PFSK-1 (cell line): ENCODE measurements around the gene HTT.

Source experiments
- FOXP2 ChIP-seq: optimal IDR thresholded peaks from 2 replicates; pipeline ENCODE3; 2011; ENCODE audit warnings: borderline replicate concordance, control low read depth, inconsistent platforms; ENCODE audit not compliant: insufficient read depth; ENCODE audit errors: extremely low read length, extremely low read depth
- POLR2AphosphoS5 ChIP-seq: IDR thresholded peaks from 2 replicates; pipeline ENCODE4 v1.6.1; 2012; ENCODE audit warnings: low read depth, mild to moderate bottlenecking, control low read depth, low read length, moderate library complexity
- SIN3A ChIP-seq: IDR thresholded peaks from 2 replicates; pipeline ENCODE4 v1.6.1; 2012; ENCODE audit warnings: mild to moderate bottlenecking, low read length, moderate library complexity, borderline replicate concordance; ENCODE audit not compliant: insufficient read depth
- TAF1 ChIP-seq: IDR thresholded peaks from 2 replicates; pipeline ENCODE4 v1.6.1; 2012; ENCODE audit warnings: low read length, control low read depth, borderline replicate concordance; ENCODE audit not compliant: insufficient read depth
- TF ChIP-seq, protein P1 (sequence below), 2 experiments: IDR thresholded peaks; 2 replicates each; pipeline versions ENCODE4 v1.6.1 to v1.8.0; 2011 to 2012; ENCODE audit warnings: low read depth in 2 of 2, low read length in 2 of 2, control low read depth in 1 of 2, inconsistent platforms in 1 of 2, mild to moderate bottlenecking in 1 of 2, moderate library complexity in 1 of 2; ENCODE audit not compliant: insufficient read depth in 1 of 2

DNA sequence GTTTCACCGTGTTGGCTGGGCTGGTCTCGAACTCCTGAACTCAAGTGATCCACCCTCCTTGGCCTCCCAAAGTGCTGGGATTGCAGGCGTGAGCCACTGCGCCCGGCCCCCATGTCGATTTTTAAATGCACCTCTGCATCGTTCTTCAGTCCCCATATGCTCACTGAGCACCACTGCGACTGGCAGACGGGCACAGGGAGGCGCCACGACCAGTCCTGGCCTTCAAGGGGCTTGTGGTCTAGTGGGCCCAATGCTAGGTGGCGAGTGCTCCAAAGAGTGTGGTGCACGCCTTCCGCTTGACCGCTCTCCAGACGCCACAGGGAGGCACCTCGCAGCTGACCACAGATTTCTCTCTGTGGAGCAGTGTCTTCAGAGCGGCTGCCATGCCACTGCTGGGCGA is 162.8 kb downstream of the HTT start:
- TF ChIP-seq, protein P1, sequence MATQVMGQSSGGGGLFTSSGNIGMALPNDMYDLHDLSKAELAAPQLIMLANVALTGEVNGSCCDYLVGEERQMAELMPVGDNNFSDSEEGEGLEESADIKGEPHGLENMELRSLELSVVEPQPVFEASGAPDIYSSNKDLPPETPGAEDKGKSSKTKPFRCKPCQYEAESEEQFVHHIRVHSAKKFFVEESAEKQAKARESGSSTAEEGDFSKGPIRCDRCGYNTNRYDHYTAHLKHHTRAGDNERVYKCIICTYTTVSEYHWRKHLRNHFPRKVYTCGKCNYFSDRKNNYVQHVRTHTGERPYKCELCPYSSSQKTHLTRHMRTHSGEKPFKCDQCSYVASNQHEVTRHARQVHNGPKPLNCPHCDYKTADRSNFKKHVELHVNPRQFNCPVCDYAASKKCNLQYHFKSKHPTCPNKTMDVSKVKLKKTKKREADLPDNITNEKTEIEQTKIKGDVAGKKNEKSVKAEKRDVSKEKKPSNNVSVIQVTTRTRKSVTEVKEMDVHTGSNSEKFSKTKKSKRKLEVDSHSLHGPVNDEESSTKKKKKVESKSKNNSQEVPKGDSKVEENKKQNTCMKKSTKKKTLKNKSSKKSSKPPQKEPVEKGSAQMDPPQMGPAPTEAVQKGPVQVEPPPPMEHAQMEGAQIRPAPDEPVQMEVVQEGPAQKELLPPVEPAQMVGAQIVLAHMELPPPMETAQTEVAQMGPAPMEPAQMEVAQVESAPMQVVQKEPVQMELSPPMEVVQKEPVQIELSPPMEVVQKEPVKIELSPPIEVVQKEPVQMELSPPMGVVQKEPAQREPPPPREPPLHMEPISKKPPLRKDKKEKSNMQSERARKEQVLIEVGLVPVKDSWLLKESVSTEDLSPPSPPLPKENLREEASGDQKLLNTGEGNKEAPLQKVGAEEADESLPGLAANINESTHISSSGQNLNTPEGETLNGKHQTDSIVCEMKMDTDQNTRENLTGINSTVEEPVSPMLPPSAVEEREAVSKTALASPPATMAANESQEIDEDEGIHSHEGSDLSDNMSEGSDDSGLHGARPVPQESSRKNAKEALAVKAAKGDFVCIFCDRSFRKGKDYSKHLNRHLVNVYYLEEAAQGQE (IDR thresholded peaks at IDR 0.05; ENCODE audit: insufficient read depth in 1 of 2, low read depth in 2 of 2, low read length in 2 of 2), result no peak
- TF ChIP-seq SIN3A, result no peak
- no peak for TF ChIP-seq POLR2AphosphoS5
- no peak for TF ChIP-seq TAF1
- TF ChIP-seq FOXP2, result no peak
